K562 (cell line): Measurements from ENCODE around the gene NOC4L. TPM values are rescaled to one million over a fixed set of nuclear protein-coding genes. Genes with fewer than 3 reads are reported as not detected.

Experiments
- BRF2 ChIP-seq: IDR thresholded peaks from 3 replicates; pipeline ENCODE4 v1.6.1; 2011; ENCODE audit warnings: borderline replicate concordance, mild to moderate bottlenecking; ENCODE audit not compliant: insufficient read length, insufficient read depth
- CCNT2 ChIP-seq: IDR thresholded peaks from 2 replicates; pipeline ENCODE4 v1.6.1; 2011; ENCODE audit warnings: borderline replicate concordance, low read depth, mild to moderate bottlenecking, moderate library complexity, mixed read lengths, low read length; ENCODE audit not compliant: insufficient read length; ENCODE audit errors: extremely low read depth
- EHMT2 ChIP-seq: fragments of 450-650 bp; IDR thresholded peaks from 2 replicates; pipeline ENCODE4 v1.6.1; 2018; ENCODE audit warnings: antibody characterized with exemption
- NCOA4 ChIP-seq: fragments of 450-650 bp; IDR thresholded peaks from 2 replicates; pipeline ENCODE4 v1.6.1; 2018; ENCODE audit warnings: mild to moderate bottlenecking; ENCODE audit not compliant: partially characterized antibody
- RREB1 ChIP-seq: fragments of 250-450 bp; sonication (Bioruptor Pico); IDR thresholded peaks from 2 replicates; pipeline ENCODE4 v1.4.0; 2020
- SMAD2 ChIP-seq: fragments of 150-350 bp; IDR thresholded peaks from 2 replicates; pipeline ENCODE4 v1.6.1; 2014; ENCODE audit warnings: low read depth, mild to moderate bottlenecking, low read length
- SMAD3 ChIP-seq: fragments of 450-650 bp; formaldehyde crosslinking; conservative IDR thresholded peaks from 2 replicates; pipeline ENCODE4 v1.4.0; 2020; ENCODE audit warnings: mild to moderate bottlenecking
- ZNF12 ChIP-seq: sonication (generic); formaldehyde crosslinking; IDR thresholded peaks from 2 replicates; pipeline ENCODE4 v1.4.0; 2020; ENCODE audit warnings: mild to moderate bottlenecking, missing genetic modification reagents
- ZNF41 ChIP-seq: fragments of 250-450 bp; sonication (Bioruptor Pico); conservative IDR thresholded peaks from 2 replicates; pipeline ENCODE4 v1.4.0; 2020; ENCODE audit warnings: mild to moderate bottlenecking
- polyA plus RNA-seq, 8 experiments: library from polyadenylated mRNA; depleted of rRNA in 4 of 8; stranded (reverse) in 5 of 8; unstranded in 3 of 8; fragments of >200 nt; fragmentation: Nextera tagmentation in 2 of 8; fragmentation: Illumina TruSeq in 1 of 8; extraction: Ambion mirVana in 2 of 8; extraction: Trizol in 1 of 8; gene quantifications; 2 replicates each; pipeline versions ENCODE4 v1.2.1 to v1.2.3, GENCODE V29; 2011 to 2014; ENCODE audit warnings: inconsistent platforms in 1 of 8, missing spikeins in 1 of 8
- total RNA-seq, 7 experiments: library from RNA; depleted of rRNA in 6 of 7; stranded (reverse); fragments of >200 nt in 6 of 7; fragmentation: Illumina TruSeq in 2 of 7; extraction: Trizol in 2 of 7; gene quantifications; 2 replicates each; pipeline versions ENCODE4 v1.2.1 to v1.2.3, GENCODE V29; 2011 to 2021; ENCODE audit warnings: low replicate concordance in 1 of 7

Gene NOC4L
- total and polyA plus RNA-seq, 9 of the 15 experiments (the other 6 are each of a cell fraction or from before 2014, with no cell fraction given), result 1.3 to 77.0 (median 20.0) TPM

- TF ChIP-seq RREB1 (CRISPR knock-in tag) (no peak), CCNT2 (no peak), ZNF41 (CRISPR knock-in tag) (no peak), BRF2 (no peak), SMAD2 (no peak), NCOA4 (no peak), EHMT2 (no peak), ZNF12 (CRISPR knock-in tag) (no peak), SMAD3 (CRISPR knock-in tag) (no peak)
These were observed 34.5 kb upstream of the NOC4L start (continued) for GRCh38 chr12:132109741-132110140.
